ENCODE data around the gene COL28A1. TPM values are rescaled to one million over a fixed set of nuclear protein-coding genes. Genes with fewer than 3 reads are reported as not detected.
"Not testable (repeated sequence)": the region's sequence is repeated elsewhere in the genome, so short reads cannot be mapped to it uniquely, and the experiment has no call there.

Gene COL28A1
- total RNA-seq, 1 donor from 2014 or later: not detected

DNA sequence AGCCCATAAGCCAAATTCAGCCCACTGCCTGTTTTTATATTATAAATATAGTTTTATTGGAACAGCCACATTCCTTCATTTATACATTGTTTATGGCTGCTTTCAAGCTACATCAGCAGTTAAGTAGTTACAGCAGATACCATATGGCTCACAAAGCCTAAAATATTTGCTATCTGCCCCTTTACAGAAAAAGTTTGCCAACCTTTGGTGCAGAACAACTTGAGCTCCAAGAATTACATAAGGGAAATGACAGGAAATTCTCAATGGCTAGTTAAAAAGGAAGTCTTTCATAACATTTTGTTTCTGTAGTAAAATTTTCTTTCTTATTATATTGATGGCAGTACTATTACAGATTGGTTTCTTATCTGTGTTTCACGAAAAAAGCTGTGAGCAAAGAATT lies 59.3 kb downstream of the COL28A1 start:
- Mint-ChIP-seq H3K4me1 (ENCODE audit: low read depth) (no peaks in the 10 kb centered on the region), H3K9me3 (peaks cover 3% of the 10 kb centered on the region), H3K27ac (no peak overlapping the region), H3K4me3 (no peak overlapping the region), H3K36me3 (ENCODE audit: low read depth) (no peaks in the 10 kb centered on the region), H3K27me3 (ENCODE audit: insufficient read depth) (no peaks in the 10 kb centered on the region)
- intact Hi-C loops (cut with micrococcal nuclease): no loop called here
- DNase-seq (ENCODE audit: low spot score): no peak

DNA sequence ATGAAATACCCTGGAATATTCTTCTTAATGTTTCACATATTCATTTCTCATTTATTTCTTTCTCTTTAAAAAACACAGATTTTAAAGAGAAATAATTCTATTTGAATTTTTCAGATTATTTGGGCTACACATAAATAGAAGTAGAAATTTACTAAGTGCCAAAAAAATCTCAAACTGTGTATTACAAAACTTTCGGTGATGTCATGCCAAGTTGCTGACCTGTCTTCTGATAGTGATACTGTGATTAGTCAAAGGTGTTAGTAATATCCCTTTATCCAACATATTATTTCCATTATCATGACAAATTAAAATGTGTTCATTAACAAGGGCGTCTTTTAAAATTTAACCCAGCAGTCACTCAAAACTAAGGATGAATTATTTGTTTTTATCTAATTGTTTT lies 60.1 kb downstream of the COL28A1 start:
- H3K27me3 Mint-ChIP-seq (ENCODE audit: insufficient read depth): peaks cover 2% of the 10 kb centered on the region
- peaks cover 3% of the 10 kb centered on the region for H3K9me3 Mint-ChIP-seq
- no peak overlapping the region for H3K27ac Mint-ChIP-seq
- no peaks in the 10 kb centered on the region for H3K36me3 Mint-ChIP-seq (ENCODE audit: low read depth)
- intact Hi-C loops (cut with micrococcal nuclease): no loop called here
- no peaks in the 10 kb centered on the region for H3K4me1 Mint-ChIP-seq (ENCODE audit: low read depth)
- no peak overlapping the region for H3K4me3 Mint-ChIP-seq
- DNase-seq (ENCODE audit: low spot score): no peak

DNA sequence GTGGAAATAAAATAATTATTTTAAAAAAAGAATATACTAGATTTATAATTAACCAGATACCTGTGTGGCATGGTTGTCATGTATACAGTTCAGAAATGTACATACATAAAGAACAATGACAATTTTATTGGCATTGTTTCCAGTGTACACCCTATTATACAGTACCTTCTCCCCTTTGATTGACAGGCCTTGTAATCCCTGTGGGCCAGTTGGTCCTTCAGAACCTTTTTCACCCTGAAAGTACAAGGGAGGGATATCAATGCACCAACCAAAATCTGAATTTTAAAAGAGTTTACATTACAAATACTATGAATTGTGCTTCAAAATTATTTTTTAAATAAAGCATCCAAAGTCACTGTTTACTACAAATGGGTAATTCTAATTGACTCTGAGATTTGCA lies 61.2 kb downstream of the COL28A1 start:
- Mint-ChIP-seq H3K27me3 (ENCODE audit: insufficient read depth) (peaks cover 2% of the 10 kb centered on the region), H3K36me3 (ENCODE audit: low read depth) (no peaks in the 10 kb centered on the region), H3K9me3 (peaks cover 3% of the 10 kb centered on the region), H3K27ac (no peak overlapping the region), H3K4me1 (ENCODE audit: low read depth) (no peaks in the 10 kb centered on the region), H3K4me3 (no peak overlapping the region)
- intact Hi-C loops (cut with micrococcal nuclease): no loop called here
- no peak for DNase-seq (ENCODE audit: low spot score)

DNA sequence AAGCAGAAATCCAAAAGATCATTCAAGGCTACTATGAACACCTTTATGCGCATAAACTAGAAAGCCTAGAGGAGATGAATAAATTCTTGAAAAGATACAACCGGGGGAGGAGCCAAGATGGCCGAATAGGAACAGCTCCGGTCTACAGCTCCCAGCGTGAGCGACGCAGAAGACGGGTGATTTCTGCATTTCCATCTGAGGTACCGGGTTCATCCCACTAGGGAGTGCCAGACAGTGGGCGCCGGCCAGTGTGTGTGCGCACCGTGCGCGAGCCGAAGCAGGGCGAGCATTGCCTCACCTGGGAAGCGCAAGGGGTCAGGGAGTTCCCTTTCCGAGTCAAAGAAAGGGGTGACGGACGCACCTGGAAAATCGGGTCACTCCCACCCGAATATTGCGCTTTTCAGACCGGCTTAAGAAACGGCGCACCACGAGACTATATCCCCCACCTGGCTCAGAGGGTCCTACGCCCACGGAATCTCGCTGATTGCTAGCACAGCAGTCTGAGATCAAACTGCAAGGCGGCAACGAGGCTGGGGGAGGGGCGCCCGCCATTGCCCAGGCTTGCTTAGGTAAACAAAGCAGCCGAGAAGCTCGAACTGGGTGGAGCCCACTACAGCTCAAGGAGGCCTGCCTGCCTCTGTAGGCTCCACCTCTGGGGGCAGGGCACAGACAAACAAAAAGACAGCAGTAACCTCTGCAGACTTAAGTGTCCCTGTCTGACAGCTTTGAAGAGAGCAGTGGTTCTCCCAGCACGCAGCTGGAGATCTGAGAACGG lies 70.5 kb downstream of the COL28A1 start:
- DNase-seq (ENCODE audit: low spot score); H3K27me3 Mint-ChIP-seq (ENCODE audit: insufficient read depth); H3K4me1 Mint-ChIP-seq (ENCODE audit: low read depth); H3K36me3 Mint-ChIP-seq (ENCODE audit: low read depth); H3K4me3 Mint-ChIP-seq; intact Hi-C loops (cut with micrococcal nuclease); H3K27ac Mint-ChIP-seq: not testable (repeated sequence)
- peaks cover 11% of the 10 kb centered on the region for H3K9me3 Mint-ChIP-seq

DNA sequence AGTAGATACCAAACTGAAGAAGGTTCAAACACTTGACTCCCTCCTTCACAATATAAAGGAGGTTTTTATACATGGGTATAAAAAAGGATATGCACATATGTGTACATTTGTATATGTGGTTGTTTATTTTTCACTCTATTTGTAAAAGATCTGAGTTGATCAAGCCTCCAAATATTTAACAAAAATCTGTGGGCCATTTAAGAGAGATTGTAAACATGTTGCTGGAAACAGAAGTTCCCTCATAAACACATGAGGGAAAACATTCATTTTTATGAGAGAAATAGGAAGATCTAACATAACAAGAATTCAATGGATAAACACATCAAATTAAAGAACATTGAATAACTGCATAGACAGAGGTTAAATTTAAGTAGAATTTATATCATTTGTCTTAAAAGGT lies 81.7 kb downstream of the COL28A1 start:
- intact Hi-C loops (cut with micrococcal nuclease): no loop called here
- Mint-ChIP-seq H3K4me3 (no peak overlapping the region), H3K36me3 (ENCODE audit: low read depth) (no peaks in the 10 kb centered on the region), H3K9me3 (peaks cover 6% of the 10 kb centered on the region), H3K4me1 (ENCODE audit: low read depth) (no peaks in the 10 kb centered on the region), H3K27me3 (ENCODE audit: insufficient read depth) (no peaks in the 10 kb centered on the region), H3K27ac (no peak overlapping the region)
- DNase-seq (ENCODE audit: low spot score): no peak

DNA sequence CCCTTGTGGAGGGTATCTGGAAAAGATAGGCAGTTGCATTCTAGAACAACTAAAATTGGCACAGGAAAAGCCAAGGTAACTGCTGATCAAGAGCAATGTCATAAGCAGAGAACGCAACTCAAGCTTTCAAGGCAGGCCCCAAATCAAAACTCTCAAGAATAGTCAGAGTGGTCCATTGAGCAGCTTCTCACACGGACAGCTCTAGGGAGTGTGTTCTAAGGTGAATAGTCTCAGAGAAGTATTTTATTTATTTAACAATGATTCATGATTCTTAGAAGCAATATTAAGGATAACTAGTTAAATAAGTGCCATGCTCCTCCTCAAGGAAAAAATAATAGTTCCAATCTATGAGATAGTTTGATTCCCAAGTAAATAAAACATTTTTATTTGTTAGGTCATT lies 83.0 kb downstream of the COL28A1 start:
- H3K27me3 Mint-ChIP-seq (ENCODE audit: insufficient read depth): no peaks in the 10 kb centered on the region
- DNase-seq (ENCODE audit: low spot score): no peak

DNA sequence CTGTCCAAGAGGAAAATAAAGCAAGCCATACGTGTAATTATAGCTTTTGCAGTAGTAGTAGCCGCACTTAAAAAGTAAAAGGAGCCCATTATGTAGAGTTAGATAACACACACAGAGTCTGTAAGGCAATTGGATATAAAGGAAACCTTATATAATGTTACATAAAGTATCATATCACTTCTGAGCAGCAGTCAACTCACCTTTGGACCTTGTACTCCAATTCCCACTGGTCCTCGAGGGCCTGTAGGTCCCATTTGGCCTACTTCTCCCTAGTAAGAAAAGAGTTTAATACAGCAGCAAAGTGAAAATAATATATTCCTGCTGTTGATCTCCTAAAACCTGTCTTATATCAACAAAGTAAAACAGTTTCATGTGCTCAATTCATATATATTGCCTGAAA lies 83.6 kb downstream of the COL28A1 start:
- Mint-ChIP-seq H3K27ac (no peak overlapping the region), H3K9me3 (peaks cover 14% of the 10 kb centered on the region), H3K4me1 (ENCODE audit: low read depth) (no peaks in the 10 kb centered on the region), H3K4me3 (no peak overlapping the region), H3K27me3 (ENCODE audit: insufficient read depth) (no peaks in the 10 kb centered on the region), H3K36me3 (ENCODE audit: low read depth) (no peaks in the 10 kb centered on the region)
- intact Hi-C loops (cut with micrococcal nuclease): no loop called here
- DNase-seq (ENCODE audit: low spot score): no peak

More for the DNA sequence above, 83.0 kb downstream of the COL28A1 start:
- Mint-ChIP-seq H3K9me3 (peaks cover 14% of the 10 kb centered on the region), H3K27ac (no peak overlapping the region), H3K4me1 (ENCODE audit: low read depth) (no peaks in the 10 kb centered on the region), H3K36me3 (ENCODE audit: low read depth) (no peaks in the 10 kb centered on the region), H3K4me3 (no peak overlapping the region)
- intact Hi-C loops (cut with micrococcal nuclease): no loop called here

DNA sequence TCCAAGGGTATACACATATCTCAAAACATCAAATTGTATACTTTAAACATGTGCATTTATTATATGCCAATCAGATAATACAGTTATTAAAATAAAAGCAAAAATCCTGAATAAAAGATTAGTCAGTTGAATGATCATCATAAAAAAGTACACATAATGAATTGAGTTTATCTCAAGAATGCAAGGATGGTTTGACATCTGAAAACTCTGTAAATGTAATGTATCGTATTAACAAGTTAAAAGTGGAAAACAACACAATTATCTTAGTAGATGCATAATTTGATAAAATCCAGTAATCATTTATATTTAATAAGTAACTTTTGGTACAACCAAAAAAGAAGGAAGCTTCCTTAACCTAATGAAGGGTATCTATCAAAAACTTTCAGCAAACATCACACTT lies 86.6 kb downstream of the COL28A1 start:
- Mint-ChIP-seq H3K27me3 (ENCODE audit: insufficient read depth) (no peaks in the 10 kb centered on the region), H3K36me3 (ENCODE audit: low read depth) (no peaks in the 10 kb centered on the region), H3K4me1 (ENCODE audit: low read depth) (no peaks in the 10 kb centered on the region), H3K27ac (no peak overlapping the region), H3K9me3 (peaks cover 23% of the 10 kb centered on the region), H3K4me3 (no peak overlapping the region)
- DNase-seq (ENCODE audit: low spot score): no peak
- intact Hi-C loops (cut with micrococcal nuclease): no loop called here

DNA sequence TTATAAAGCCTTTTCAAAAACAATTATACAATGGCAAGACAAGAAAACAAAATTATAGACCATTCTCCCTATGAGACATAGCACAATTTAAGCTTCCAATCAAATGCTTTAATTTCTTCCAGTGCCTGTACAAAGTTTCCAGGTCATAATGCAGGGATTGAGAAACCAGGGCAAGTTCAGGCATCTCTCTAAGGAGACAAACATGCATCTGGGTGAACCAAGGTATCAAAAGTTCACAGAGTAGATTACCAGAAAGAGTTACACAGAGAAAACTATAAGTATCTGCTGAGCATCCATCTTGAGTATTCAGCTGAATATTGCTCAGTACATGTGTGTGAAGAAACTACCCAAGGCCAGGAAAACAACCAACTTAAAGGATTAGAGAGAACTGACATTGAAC lies 89.1 kb downstream of the COL28A1 start:
- Mint-ChIP-seq H3K4me1 (ENCODE audit: low read depth) (no peaks in the 10 kb centered on the region), H3K9me3 (peaks cover 23% of the 10 kb centered on the region), H3K27ac (no peak overlapping the region), H3K4me3 (no peak overlapping the region), H3K36me3 (ENCODE audit: low read depth) (no peaks in the 10 kb centered on the region), H3K27me3 (ENCODE audit: insufficient read depth) (no peaks in the 10 kb centered on the region)
- DNase-seq (ENCODE audit: low spot score): no peak
- intact Hi-C loops (cut with micrococcal nuclease): no loop called here

DNA sequence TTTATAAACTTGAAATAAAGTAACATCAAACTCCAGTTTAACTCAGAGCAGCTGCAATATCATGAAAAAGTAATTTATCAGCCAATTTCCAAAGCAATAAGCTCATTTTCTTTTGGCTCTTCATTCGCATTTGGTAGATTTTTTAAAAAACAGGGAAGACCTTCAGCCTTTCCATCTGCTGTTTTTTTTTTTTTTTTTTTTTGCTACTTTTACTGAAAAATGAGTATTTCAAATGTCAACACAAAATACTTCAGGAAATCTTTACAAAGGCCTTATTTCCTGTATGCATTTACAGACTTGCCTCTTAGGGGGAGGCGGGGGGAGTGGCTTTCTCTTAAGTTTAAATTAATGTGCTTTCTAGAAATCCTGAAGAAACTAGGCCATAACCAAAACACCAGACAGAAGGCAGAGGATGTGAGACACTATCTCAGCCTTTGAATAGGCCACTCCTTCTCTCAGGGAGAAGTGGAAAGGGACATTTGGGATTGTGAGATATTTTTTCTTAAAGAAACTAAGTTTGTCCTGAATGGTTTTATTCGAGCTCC lies 91.8 kb downstream of the COL28A1 start:
- Mint-ChIP-seq H3K27ac (no peak overlapping the region), H3K9me3 (peaks cover 16% of the 10 kb centered on the region), H3K36me3 (ENCODE audit: low read depth) (no peaks in the 10 kb centered on the region), H3K4me3 (no peak overlapping the region), H3K27me3 (ENCODE audit: insufficient read depth) (no peaks in the 10 kb centered on the region), H3K4me1 (ENCODE audit: low read depth) (no peaks in the 10 kb centered on the region)
- DNase-seq (ENCODE audit: low spot score): no peak
- intact Hi-C loops (cut with micrococcal nuclease): no loop called here

DNA sequence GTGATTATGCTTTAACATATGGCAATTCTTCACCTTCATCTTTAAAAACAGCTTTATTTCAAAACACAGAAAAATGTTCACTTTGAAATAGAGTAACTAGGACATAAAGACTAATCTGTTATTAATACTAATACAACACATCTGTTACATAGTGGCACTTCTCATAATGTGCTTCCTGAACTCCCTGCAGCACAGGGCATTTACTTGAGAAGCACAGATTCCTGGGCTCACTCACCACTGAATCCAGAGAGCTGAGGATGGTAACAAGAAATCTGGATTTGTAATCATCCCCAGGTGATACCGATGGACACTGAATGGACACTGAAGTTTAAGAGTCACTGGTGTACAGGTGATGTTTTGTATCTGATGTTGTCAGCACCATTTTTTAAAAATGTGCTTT lies 96.1 kb downstream of the COL28A1 start:
- Mint-ChIP-seq H3K4me1 (ENCODE audit: low read depth) (no peaks in the 10 kb centered on the region), H3K9me3 (no peaks in the 10 kb centered on the region)
- intact Hi-C loops (cut with micrococcal nuclease): no loop called here

DNA sequence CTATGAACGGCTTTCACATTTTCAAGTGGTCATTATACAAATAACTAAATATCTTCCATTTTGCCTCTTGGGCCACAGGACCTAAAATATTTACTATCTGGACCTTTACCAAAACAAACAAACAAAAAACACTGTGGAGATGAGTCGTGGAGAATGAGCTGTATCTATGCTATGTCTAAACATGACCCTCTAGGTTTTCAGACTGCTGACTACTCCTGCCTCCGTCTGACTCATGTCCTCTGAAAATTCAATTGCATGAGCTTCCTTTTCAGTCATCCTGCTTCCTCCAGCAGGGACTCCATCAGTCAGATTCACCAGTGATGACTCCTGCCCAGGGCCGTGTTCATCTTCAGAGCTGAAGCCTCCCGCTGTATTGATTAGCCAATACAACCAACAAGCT lies 96.8 kb downstream of the COL28A1 start:
- no peak for DNase-seq (ENCODE audit: low spot score)
- intact Hi-C loops (cut with micrococcal nuclease): no loop called here
- Mint-ChIP-seq H3K4me3 (no peak overlapping the region), H3K4me1 (ENCODE audit: low read depth) (no peaks in the 10 kb centered on the region), H3K9me3 (no peaks in the 10 kb centered on the region), H3K36me3 (ENCODE audit: low read depth) (no peaks in the 10 kb centered on the region), H3K27ac (no peak overlapping the region), H3K27me3 (ENCODE audit: insufficient read depth) (no peaks in the 10 kb centered on the region)

More for the DNA sequence above, 96.1 kb downstream of the COL28A1 start:
- Mint-ChIP-seq H3K4me3 (no peak overlapping the region), H3K27ac (no peak overlapping the region), H3K27me3 (ENCODE audit: insufficient read depth) (no peaks in the 10 kb centered on the region), H3K36me3 (ENCODE audit: low read depth) (no peaks in the 10 kb centered on the region)
- DNase-seq (ENCODE audit: low spot score): no peak

DNA sequence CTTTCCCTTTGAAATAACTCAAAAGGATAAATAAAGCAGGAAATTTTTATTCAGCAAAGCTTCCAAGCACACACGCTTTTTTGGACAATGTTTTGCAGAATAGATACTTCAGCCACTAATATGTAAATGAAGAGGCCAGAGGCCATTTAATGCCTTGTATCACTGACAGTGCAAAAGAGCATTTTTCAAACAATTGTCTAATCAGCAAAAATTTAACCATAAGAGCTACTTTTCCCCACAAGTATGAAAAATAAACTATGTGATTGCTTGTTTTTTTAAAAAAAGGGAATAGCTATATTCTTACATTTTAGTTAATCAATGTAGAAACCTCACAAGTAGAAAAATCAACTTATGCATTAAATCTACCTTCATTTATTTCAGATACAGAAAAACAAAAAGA lies 99.7 kb downstream of the COL28A1 start:
- peaks cover 2% of the 10 kb centered on the region for H3K27me3 Mint-ChIP-seq (ENCODE audit: insufficient read depth)
- H3K27ac Mint-ChIP-seq: no peak overlapping the region
- no peaks in the 10 kb centered on the region for H3K4me1 Mint-ChIP-seq (ENCODE audit: low read depth)
- DNase-seq (ENCODE audit: low spot score): no peak
- H3K4me3 Mint-ChIP-seq: no peak overlapping the region
- H3K36me3 Mint-ChIP-seq (ENCODE audit: low read depth): no peaks in the 10 kb centered on the region
- no peaks in the 10 kb centered on the region for H3K9me3 Mint-ChIP-seq
- intact Hi-C loops (cut with micrococcal nuclease): no loop called here

DNA sequence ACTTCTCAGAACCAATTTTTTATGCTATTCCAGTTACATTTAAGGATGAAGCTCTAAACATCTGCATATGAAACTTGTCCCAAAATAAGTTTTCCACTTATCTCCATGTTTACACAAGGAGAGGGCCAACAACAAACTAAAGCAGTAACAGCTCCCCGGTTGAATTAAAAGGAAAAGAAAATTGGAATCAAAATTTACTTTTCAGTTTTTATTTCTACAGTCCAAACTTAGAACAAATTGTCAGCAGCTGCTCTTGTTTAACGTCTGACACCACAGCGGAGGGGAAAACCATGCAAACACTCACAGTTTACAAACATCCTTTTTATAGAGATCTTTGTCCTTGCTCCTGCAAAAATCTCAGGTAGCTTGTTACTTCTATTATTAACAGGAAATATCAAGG lies 101.3 kb downstream of the COL28A1 start:
- Mint-ChIP-seq H3K4me1 (ENCODE audit: low read depth) (no peaks in the 10 kb centered on the region), H3K27ac (no peak overlapping the region), H3K9me3 (no peaks in the 10 kb centered on the region), H3K4me3 (no peak overlapping the region), H3K36me3 (ENCODE audit: low read depth) (no peaks in the 10 kb centered on the region), H3K27me3 (ENCODE audit: insufficient read depth) (peaks cover 2% of the 10 kb centered on the region)
- intact Hi-C loops (cut with micrococcal nuclease): no loop called here
- no peak for DNase-seq (ENCODE audit: low spot score)
